Neural cell (in vitro differentiated cells): ENCODE results near the gene LEPR. TPM values are rescaled to one million over a fixed set of nuclear protein-coding genes. Genes with fewer than 3 reads are reported as not detected.

Source experiments
- H2AFZ ChIP-seq: fragments of 200-600, 300-800 bp; sonication (generic), shearing (Covaris generic); 2 replicates; pipeline ENCODE4 v1.6.0; 2014; ENCODE audit warnings: low read depth, mild to moderate bottlenecking, antibody characterized with exemption, low read length, moderate library complexity
- H3F3A ChIP-seq: fragments of 200-600 bp; shearing (Covaris generic); 2 replicates; pipeline ENCODE4 v1.6.1; 2016; ENCODE audit warnings: mild to moderate bottlenecking, moderate library complexity, mixed read lengths, antibody characterized with exemption, low read length; ENCODE audit not compliant: insufficient read depth, poor library complexity, severe bottlenecking
- H3K27ac ChIP-seq: fragments of 200-600, 300-800 bp; sonication (generic), shearing (Covaris generic); 2 replicates; pipeline ENCODE4 v1.5.1; 2014; ENCODE audit warnings: mild to moderate bottlenecking, low read length, moderate library complexity
- H3K27me3 ChIP-seq: fragments of 300-800, 200-600 bp; sonication (generic), shearing (Covaris generic); 2 replicates; pipeline ENCODE4 v1.6.0; 2014; ENCODE audit warnings: mild to moderate bottlenecking, low read depth, low read length, moderate library complexity; ENCODE audit not compliant: insufficient read depth
- H3K36me3 ChIP-seq: fragments of 300-800, 200-600 bp; sonication (generic), shearing (Covaris generic); 2 replicates; pipeline ENCODE4 v1.5.1; 2014; ENCODE audit warnings: mild to moderate bottlenecking, antibody characterized with exemption, low read length, moderate library complexity; ENCODE audit not compliant: insufficient read depth
- H3K4me2 ChIP-seq: fragments of 300-800, 200-600 bp; sonication (generic), shearing (Covaris generic); 2 replicates; pipeline ENCODE4 v1.6.0; 2014; ENCODE audit warnings: mild to moderate bottlenecking, low read length
- H3K4me3 ChIP-seq: fragments of 300-800, 200-600 bp; sonication (generic), shearing (Covaris generic); 2 replicates; pipeline ENCODE4 v1.5.1; 2014; ENCODE audit warnings: mild to moderate bottlenecking, low read length, moderate library complexity
- H3K79me2 ChIP-seq: fragments of 200-600 bp; shearing (Covaris generic); replicated peaks from 2 replicates; pipeline ENCODE4 v1.6.0; 2014; ENCODE audit warnings: mild to moderate bottlenecking, low read length, moderate library complexity; ENCODE audit not compliant: insufficient read depth
- H3K9ac ChIP-seq: fragments of 300-800, 200-600 bp; sonication (generic), shearing (Covaris generic); 2 replicates; pipeline ENCODE4 v1.6.1; 2016; ENCODE audit warnings: mild to moderate bottlenecking, low read length, mixed read lengths
- H3K9me2 ChIP-seq: fragments of 200-600 bp; shearing (Covaris generic); 2 replicates; pipeline ENCODE4 v1.6.1; 2016; ENCODE audit warnings: mild to moderate bottlenecking, low read length, mixed read lengths; ENCODE audit not compliant: insufficient read depth
- H3K9me3 ChIP-seq: fragments of 200-600, 300-800 bp; sonication (generic), shearing (Covaris generic); 2 replicates; pipeline ENCODE4 v1.6.1; 2016; ENCODE audit warnings: mild to moderate bottlenecking, mixed run types, low read length, moderate library complexity, mixed read lengths
- H4K20me1 ChIP-seq: fragments of 200-600 bp; shearing (Covaris generic); 2 replicates; pipeline ENCODE4 v1.6.1; 2016; ENCODE audit warnings: mild to moderate bottlenecking, mixed run types; ENCODE audit not compliant: insufficient read depth
- CTCF ChIP-seq: fragments of 450-650 bp; IDR thresholded peaks from 2 replicates; pipeline ENCODE4 v1.5.1; 2014; ENCODE audit warnings: antibody characterized with exemption, mild to moderate bottlenecking, moderate library complexity; ENCODE audit not compliant: poor library complexity, severe bottlenecking
- EP300 ChIP-seq: fragments of 450-650 bp; conservative IDR thresholded peaks from 2 replicates; pipeline ENCODE4 v1.6.1; 2014; ENCODE audit warnings: antibody characterized with exemption, mild to moderate bottlenecking, moderate library complexity; ENCODE audit not compliant: poor library complexity, severe bottlenecking
- EZH2 ChIP-seq: fragments of 200-600, 300-800 bp; shearing (Covaris generic), sonication (generic); IDR thresholded peaks from 2 replicates; pipeline ENCODE4 v1.6.1; 2014; ENCODE audit warnings: antibody characterized with exemption, low read length, borderline replicate concordance, mild to moderate bottlenecking; ENCODE audit not compliant: insufficient read depth, poor library complexity, severe bottlenecking
- MXI1 ChIP-seq: fragments of 450-650 bp; conservative IDR thresholded peaks from 2 replicates; pipeline ENCODE4 v1.6.1; 2014; ENCODE audit warnings: antibody characterized with exemption, mild to moderate bottlenecking; ENCODE audit not compliant: poor library complexity, severe bottlenecking
- POLR2AphosphoS5 ChIP-seq: IDR thresholded peaks from 2 replicates; pipeline ENCODE4 v1.6.1; 2012
- RAD21 ChIP-seq: fragments of 450-650 bp; conservative IDR thresholded peaks from 2 replicates; pipeline ENCODE4 v1.6.1; 2014; ENCODE audit warnings: antibody characterized with exemption, mild to moderate bottlenecking, moderate library complexity
- REST ChIP-seq: IDR thresholded peaks from 2 replicates; pipeline ENCODE4 v1.6.1; 2012; ENCODE audit warnings: borderline replicate concordance
- SMC3 ChIP-seq: fragments of 450-650 bp; conservative IDR thresholded peaks from 2 replicates; pipeline ENCODE4 v1.6.1; 2014; ENCODE audit warnings: antibody characterized with exemption, mild to moderate bottlenecking, moderate library complexity; ENCODE audit not compliant: poor library complexity
- TAF1 ChIP-seq: IDR thresholded peaks from 2 replicates; pipeline ENCODE4 v1.6.1; 2012; ENCODE audit warnings: low read depth
- polyA plus RNA-seq: library from polyadenylated mRNA; depleted of rRNA; stranded (reverse); fragments of >200 nt; gene quantifications from 2 replicates; pipeline ENCODE4 v1.2.3, GENCODE V29; 2014

Gene LEPR
- polyA plus RNA-seq, 1 donor from 2014 or later = 4.0 TPM

- Histone ChIP-seq H3K9me3 (no peaks in the 10 kb centered on the region), H3K4me2 (no peak overlapping the region), H3K36me3 (no peaks in the 10 kb centered on the region), H3K27ac (no peak overlapping the region), H3K9ac (no peak overlapping the region), H3F3A (no peaks in the 10 kb centered on the region), H3K9me2 (no peaks in the 10 kb centered on the region), H3K27me3 (no peaks in the 10 kb centered on the region), H3K4me3 (no peak overlapping the region), H4K20me1 (no peaks in the 10 kb centered on the region), H2AFZ (no peak overlapping the region), H3K79me2 (no peaks in the 10 kb centered on the region)
- no peak for TF ChIP-seq RAD21
- TF ChIP-seq TAF1 = no peak
- no peak for TF ChIP-seq REST
- TF ChIP-seq SMC3 = no peak
- TF ChIP-seq CTCF = no peak
- no peak for TF ChIP-seq EZH2
- TF ChIP-seq POLR2AphosphoS5 = no peak
- TF ChIP-seq MXI1 = no peak
- TF ChIP-seq EP300 = no peak
Observed at GRCh38 chr1:65442442-65442841, 22.0 kb downstream of the LEPR start.

- TF ChIP-seq CTCF (no peak), SMC3 (no peak), MXI1 (no peak)
- no peaks in the 10 kb centered on the region for H3K9me2 ChIP-seq
- H3K9me3 ChIP-seq = no peaks in the 10 kb centered on the region
- no peak overlapping the region for H3K4me3 ChIP-seq
- no peaks in the 10 kb centered on the region for H3K36me3 ChIP-seq
- H4K20me1 ChIP-seq = no peaks in the 10 kb centered on the region
- H3K27me3 ChIP-seq = no peaks in the 10 kb centered on the region
- H3K4me2 ChIP-seq = no peak overlapping the region
- H3K27ac ChIP-seq = no peak overlapping the region
- no peaks in the 10 kb centered on the region for H3F3A ChIP-seq
- no peaks in the 10 kb centered on the region for H3K79me2 ChIP-seq
- H3K9ac ChIP-seq = no peak overlapping the region
- no peak overlapping the region for H2AFZ ChIP-seq
Observed at GRCh38 chr1:65443647-65444046, 23.2 kb downstream of the LEPR start.
